ENCODE results near the gene EXOC6B.
"Not testable (repeated sequence)": the region's sequence is repeated elsewhere in the genome, so short reads cannot be mapped to it uniquely, and the experiment has no call there.

The EXOC6B gene

DNA sequence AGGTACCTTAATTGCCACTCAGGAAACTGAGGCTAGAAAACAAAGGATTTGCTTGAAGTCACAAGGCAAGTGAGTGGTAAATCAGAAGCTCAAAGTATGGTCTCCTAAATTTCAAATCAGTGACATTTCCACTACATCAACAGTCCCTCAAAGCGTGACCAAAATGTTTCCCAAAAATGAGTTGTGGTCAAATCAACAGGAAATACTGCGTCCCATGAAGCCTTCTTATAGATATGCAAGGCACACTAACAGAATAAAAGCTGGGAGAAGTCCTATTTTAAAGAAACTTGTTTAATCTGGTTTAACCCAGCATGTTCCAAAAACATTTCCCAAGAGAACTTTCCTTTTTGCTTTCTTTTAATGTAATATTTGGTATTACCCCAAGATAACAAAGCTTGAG, 249.4 kb downstream of the EXOC6B start:
- no peak overlapping the region for H3K27ac ChIP-seq
- H3K4me3 ChIP-seq = no peak overlapping the region

DNA sequence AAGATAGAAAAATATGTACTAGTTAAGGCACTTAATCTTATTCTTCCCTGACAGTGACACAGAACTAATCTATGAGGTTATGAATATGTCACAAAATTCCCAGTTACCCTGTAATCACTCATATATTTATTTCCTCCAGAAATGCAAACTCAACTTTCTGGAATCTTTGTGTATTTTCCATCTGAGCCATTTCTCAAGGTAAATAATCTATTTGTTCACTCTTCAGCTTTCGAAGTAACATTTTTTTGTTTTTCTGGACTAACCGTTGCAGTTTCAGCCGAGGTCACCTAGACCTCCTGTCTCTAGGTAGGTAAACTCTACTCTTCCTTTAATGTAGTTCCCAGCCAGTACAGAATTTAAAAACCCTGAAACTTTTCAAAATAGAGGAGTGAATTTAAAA, 250.9 kb downstream of the EXOC6B start:
- Histone ChIP-seq H3K4me3 (no peak overlapping the region), H3K27ac (no peak overlapping the region)

DNA sequence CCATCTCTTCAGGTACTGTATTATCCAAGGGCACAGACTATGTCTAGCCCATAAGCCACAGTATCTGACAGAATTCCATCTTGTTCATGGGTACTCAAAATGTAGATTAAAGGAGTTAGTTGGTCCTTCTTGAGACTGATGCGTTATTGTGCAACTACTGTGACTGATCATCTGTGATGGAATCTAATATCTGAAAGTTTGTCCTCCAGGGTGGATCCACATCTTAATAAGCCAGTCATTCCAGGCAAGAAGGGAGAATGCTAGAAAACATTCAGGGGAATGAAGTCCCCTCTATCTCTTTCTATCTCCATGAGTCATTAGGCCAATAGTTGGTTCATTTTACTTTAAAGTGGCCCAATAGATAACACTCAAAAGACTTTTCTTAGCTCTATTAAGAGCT, 252.6 kb downstream of the EXOC6B start:
- no peak overlapping the region for H3K27ac ChIP-seq

DNA sequence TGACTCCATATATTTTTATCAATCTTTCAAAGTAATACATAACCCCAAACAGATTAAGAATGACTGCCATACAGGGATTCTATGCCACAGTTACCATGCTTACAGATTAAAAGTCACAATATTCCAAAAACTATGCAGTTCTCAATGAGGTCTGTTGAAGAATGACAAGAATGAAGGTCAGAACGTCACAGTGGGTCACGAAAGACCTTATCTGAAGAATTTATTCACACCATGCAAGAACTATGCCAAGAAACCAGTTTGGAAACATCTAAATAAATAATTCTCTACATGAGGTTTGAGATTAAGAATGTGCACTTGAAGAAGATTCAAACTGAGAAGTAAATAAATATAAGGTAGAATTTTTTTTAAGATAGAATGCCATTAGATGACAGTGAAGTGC, 253.3 kb downstream of the EXOC6B start:
- Histone ChIP-seq H3K4me3 (no peak overlapping the region), H3K27ac (no peak overlapping the region)

More for the DNA sequence above, 252.6 kb downstream of the EXOC6B start:
- no peak overlapping the region for H3K4me3 ChIP-seq

DNA sequence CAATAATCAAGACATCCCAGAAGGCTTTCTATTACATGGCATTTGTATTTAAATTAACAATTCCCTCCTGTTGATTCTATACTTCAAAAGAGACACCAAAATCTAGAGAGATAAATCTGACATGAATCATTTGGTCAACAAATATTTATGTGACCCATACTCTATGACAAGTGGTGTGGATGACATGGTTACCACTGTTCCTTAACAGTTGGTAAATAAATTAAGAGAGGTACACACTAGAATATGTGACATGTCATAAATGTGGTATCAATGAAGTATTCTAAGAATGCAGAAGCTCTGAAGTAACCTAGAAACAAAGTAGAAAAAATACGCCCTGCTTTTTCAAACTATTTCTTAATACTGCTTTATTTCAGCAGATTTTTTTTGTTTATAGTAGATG, 255.4 kb downstream of the EXOC6B start:
- H3K27ac ChIP-seq = no peak overlapping the region
- no peak overlapping the region for H3K4me3 ChIP-seq

DNA sequence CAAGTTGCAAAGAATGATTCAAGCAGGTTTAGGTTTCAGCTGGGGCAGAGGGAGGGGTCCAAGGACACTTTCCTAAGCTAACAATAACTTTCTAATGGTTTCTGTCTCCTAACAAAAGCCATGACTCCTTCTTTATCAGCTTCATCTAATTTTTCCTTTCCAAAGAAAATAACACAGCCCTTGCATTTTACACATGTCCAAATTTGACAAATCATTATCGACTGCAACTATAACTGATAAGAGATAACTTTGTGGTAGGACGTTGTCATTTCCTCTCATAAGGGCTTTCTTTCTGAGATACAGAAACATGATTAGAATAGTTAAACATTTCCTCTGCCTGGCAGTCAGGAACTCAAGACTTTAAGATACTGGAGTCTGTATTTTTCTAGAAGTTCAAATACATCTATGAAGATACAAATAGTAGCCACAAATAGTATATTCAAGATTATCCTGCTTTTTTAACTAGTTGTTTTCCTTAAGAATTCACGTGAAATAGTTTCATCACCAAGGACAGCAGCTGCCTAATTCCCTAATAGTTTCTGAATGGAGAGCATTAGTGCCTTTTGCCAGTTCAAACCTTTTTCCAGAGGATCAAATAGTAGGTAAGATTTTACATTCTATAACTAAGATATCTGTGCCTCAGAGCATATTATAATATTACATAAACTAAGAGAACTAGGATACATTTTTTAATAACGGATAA, 263.2 kb downstream of the EXOC6B start:
- H3K4me3 ChIP-seq = no peak overlapping the region
- no peak overlapping the region for H3K27ac ChIP-seq

DNA sequence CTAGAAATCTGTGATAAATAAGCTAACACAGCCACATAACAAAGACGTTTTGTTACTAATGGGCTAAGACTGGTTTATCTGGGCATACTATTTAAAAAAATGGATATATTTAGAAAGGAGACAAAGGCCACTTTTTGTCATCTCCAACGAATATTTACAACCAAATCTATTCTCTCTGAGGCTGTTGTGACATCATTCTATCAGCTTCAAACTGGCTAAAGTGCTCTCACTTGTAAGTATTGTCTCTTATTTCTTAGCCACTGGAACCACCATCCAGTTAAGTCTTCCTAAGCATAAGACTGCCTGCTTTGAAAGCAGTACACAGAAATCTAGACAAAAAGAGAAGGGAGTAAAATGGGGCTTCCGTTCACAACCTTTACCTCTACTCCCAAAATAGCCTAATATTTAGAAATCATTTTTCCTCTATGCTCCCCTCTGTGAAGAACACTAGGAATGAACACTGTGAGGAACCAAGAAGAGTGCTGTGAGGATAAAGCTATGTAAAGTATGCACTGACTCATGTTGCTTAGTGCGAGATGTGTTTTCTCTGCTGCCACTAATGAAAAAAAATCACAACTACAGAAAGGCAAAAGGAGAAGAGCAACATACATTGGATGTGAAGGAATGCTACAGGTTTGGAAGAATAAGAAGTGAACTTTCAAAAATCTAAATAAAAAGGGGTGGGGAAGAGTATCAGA, 264.1 kb downstream of the EXOC6B start:
- H3K27ac ChIP-seq = peak overlapping the region in 1 of 21 experiments; percentile 9
- no peak overlapping the region for H3K4me3 ChIP-seq

DNA sequence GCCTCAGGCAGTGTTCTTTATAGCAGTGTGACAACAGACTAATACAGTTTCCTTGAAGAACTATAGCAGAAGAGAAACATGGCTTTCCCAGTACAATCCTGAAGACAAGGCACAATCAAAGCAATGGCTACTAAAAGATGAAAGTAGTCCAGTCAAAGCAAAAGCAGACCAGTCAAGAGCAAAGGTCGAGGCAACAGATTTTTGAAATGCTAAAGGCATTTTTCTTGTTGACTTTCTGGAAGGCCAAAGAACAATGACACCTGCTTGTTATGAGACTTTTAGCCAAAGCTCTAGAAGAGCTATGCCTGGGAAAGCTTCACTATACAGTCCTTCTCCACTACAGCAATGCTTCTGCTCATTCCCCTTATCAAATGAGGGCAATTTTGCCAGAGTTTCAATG, 269.9 kb downstream of the EXOC6B start:
- H3K4me3 ChIP-seq = no peak overlapping the region
- H3K27ac ChIP-seq = no peak overlapping the region

DNA sequence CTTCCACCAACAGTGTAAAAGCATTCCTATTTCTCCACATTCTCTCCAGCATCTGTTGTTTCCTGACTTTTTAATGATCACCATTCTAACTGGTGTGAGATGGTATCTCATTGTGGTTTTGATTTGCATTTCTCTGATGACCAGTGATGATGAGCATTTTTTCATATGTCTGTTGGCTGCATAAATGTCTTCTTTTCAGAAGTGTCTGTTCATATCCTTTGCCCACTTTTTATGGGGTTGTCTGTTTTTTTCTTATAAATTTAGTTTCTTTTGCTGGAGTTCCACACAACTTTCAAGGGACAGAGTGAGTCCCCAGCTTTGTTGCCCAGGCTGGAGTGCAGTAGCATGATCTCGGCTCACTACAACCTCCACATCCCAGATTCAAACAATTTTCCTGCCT, 270.5 kb downstream of the EXOC6B start:
- not testable (repeated sequence) for H3K4me3 ChIP-seq, H3K27ac ChIP-seq

DNA sequence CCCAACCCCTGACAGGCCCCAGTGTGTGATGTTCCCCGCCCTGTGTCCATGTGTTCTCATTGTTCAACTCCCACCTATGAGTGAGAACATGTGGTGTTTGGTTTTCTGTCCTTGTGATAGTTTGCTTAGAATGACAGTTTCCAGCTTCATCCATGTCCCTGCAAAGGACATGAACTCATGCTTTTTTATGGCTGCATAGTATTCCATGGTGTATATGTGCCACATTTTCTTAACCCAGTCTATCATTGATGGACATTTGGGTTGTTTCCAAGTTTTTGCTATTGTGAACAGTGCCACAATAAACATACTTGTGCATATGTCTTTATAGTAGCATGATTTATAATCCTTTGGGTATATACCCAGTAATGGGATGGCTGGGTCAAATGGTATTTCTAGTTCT, 270.9 kb downstream of the EXOC6B start:
- not testable (repeated sequence) for H3K4me3 ChIP-seq, H3K27ac ChIP-seq

DNA sequence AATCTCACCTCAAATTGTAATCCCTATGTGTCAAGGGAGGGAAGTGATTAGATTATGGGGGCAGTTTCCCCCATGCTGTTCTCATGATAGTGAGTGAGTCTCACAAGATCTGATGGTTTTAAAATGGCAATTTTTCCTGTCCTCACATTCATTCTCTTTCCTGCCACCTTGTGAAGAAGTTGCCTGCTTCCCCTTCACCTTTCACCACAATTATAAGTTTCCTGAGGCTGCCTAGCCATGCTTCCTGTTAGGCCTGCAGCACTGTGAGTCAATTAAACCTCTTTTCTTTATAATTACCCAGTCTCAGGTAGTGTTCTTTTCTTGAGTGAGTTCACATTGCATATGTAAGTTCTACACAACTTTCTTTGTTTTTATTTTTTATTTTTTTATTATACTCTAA, 271.5 kb downstream of the EXOC6B start:
- no peak overlapping the region for H3K27ac ChIP-seq
- H3K4me3 ChIP-seq = no peak overlapping the region

DNA sequence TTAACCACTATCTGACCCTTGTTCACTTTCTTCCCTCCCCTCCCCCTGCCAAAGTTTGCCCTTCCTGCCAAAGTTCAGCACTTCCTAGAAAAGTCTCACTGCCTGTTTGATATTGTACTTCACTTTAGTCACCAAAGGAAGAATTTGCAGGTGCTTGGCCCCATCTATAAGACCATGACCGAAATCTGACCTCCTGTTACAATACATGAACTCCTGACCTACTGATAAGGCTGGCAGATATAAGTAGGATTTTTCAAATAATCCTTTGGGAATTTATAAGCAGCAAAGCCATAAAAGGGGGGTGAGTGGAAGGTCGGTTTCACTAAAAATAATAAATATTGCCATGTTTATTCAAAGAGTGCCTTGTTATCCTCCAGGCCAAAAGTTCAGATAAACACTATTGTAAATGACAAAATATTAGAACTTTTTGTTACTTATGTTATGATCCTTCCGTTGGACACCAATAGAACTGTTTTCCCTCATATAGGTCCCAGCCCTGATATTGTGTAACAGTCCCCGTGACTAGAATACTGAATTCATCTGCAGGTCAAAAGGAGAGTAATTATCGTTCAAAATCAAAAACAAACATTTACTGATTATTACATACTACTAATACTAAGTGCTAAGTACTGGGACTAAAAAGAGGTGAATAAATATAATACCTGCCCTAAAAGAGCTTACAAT, 277.6 kb downstream of the EXOC6B start:
- H3K27ac ChIP-seq = no peak overlapping the region
- no peak overlapping the region for H3K4me3 ChIP-seq

DNA sequence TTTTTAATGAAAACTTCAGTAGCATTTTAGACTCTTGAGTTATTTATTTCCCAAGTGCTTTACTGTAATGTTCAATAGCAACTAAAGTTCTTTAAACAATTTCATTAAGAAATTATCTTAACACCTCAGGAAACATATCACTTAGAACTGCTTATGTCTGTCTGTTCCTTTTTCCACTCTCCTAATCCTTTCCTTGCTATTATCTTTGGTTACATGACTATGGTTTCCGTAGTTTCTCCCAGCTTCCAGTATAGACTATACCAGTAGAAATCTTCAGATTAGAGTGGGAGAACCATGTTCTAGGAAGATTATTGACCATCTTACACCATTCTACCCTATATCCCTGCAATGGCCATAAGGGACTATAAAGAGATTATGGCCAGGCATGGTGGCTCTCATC, 280.0 kb downstream of the EXOC6B start:
- Histone ChIP-seq H3K4me3 (no peak overlapping the region), H3K27ac (no peak overlapping the region)

DNA sequence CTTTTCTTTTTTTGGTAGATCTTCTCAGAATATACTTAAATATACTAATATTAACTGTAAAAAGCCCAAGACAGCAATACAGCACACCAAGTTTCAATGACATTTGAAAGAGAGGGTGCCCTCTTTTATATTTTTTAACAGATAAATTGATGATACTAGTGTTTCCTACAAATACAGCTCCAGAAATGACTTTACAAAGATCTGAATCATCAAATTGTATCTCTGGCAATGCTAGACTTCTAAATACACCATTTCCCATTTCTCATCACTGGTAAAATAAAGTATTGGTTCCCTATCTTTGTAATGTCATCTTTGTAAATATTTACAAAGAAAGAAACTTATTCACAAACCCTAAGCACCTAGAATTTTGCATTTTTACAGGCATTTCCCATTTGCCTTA, 281.3 kb downstream of the EXOC6B start:
- H3K4me3 ChIP-seq = no peak overlapping the region
- no peak overlapping the region for H3K27ac ChIP-seq

DNA sequence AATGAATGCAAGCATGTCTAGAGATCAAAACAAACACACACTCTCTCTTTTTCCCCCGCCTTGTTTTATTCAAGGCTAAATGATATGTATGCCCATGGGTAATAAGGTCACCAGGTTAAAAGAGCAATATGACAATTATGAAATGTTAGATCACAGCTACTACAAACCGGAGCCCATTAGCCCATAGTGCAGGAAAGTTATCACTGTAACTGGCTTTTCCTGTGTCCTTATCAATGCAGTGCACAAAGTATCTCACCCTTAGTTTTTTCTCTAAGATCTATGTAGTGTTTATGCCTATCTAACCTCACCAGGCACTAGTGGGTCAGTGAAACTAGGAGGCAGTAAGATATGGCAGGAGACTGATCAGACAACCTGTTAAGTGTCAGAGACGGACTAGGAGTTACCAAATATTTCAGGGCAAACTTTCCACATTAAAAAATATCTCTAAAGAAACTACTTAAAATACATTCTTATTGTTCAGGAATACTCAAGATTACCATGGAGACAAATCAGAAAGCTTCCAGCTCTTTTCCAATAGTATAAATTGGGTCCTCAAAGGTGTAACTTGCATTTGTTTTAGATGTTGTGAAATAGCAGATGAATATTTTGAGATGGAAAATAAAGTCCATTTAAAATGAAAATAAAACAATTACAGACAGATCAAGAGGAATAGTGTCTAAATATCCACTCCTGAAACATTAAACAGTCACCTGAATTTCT, 282.2 kb downstream of the EXOC6B start:
- Histone ChIP-seq H3K4me3 (no peak overlapping the region), H3K27ac (no peak overlapping the region)

DNA sequence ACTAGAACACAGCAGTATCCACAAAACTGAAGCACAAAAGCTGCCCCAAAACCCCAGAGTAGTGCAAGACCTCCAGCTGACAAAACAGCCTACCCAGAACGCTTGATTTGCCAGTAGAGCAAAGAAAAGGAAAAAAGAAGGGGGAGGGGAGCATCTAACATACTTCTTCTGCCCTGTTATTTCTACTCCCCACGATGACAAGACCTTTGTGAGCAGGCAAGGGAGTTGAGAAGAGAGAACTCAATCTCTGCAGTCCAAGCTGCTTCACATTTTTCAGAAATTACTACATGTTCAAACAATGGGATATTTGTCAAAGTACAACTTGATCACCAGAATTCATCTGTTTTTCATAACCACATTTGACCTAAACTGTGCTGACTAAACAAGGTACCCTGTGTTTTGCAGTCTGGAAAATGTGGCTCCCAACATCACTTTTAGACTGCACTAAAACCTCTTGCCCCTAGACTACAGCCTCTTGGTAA, 286.7 kb downstream of the EXOC6B start:
- Histone ChIP-seq H3K27ac (no peak overlapping the region), H3K4me3 (no peak overlapping the region)

DNA sequence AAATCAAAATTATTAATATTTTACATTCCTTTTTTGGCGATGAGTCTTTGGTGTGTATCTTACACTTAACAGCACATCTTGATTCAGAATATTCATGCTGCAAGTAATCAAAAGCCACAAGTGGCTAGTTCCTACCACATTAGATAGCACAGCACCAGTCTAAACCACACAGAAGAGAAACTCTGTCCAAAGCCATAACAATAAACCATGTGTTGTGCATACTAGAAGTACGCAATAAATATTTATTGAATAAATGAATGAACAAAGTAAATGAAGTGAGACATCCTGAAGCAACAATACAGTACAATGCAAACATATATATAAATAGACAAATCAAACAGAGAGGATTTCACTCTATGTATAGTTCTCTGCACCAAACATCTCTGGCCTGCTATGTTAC, 287.3 kb downstream of the EXOC6B start:
- Histone ChIP-seq H3K4me3 (no peak overlapping the region), H3K27ac (no peak overlapping the region)

DNA sequence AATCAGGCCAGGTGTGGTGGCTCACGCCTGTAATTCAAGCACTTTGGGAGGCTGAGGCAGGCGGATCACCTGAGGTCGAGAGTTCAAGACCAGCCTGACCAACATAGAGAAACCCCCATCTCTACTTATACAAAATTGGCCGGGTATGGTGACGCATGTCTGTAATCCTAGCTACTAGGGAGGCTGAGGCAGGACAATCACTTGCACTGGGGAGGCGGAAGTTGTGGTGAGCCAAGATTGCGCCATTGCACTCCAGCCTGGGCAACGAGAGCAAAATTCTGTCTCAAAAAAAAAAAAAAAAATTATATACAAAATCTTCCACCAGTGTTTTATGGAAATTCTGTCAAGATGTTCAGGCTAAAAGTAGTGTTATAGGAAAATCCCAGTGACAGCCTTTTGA, 290.2 kb downstream of the EXOC6B start:
- H3K4me3 ChIP-seq, H3K27ac ChIP-seq: not testable (repeated sequence)

DNA sequence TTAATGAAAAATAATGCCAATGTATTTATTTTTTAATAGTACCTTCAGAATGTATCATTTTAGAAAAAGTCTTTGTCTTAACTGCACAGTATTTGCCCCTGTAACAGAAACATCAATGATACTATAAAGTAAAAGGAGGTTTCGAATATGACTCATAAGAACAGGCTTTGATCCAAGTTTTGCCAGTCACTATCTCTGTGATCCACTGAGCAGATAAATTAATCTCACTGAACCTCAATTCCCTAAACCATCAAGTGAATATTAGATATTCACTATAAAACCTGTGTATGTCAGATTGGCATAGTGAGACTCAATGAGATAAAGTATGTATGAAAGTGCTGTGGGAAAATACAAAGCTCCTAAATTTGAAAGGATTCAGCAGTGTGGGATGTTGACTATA, 292.1 kb downstream of the EXOC6B start:
- Histone ChIP-seq H3K27ac (no peak overlapping the region), H3K4me3 (no peak overlapping the region)

DNA sequence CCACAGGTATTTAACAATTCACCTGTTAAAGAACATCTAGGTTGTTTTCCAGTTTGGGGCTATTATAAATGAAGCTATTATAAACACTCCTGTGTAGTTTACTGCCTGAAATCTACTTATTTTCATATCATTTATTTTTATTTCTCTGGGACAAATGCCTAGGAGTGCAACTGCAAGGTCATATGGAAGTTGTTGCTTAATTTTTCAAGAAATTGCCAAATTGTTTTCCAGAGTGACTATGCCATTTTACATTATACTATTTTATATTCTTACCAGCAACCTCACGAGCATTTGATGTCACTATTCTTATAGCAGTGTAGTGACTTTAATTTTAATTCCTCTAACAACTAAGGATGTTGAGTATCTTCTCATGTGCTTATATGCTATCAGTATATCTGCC, 298.4 kb downstream of the EXOC6B start:
- no peak overlapping the region for H3K4me3 ChIP-seq

More for the DNA sequence above, 298.4 kb downstream of the EXOC6B start:
- no peak overlapping the region for H3K27ac ChIP-seq
